Activated CD4-positive, alpha-beta T cell treated with anti-CD3 and anti-CD28 coated beads for 4 hours (primary cell): ENCODE measurements around the gene CRBN.

Experiments used
- DNase-seq, 2 donors: peaks; one replicate each; pipeline ENCODE4 v3.0.0-alpha.2; 2020

The CRBN gene

DNA sequence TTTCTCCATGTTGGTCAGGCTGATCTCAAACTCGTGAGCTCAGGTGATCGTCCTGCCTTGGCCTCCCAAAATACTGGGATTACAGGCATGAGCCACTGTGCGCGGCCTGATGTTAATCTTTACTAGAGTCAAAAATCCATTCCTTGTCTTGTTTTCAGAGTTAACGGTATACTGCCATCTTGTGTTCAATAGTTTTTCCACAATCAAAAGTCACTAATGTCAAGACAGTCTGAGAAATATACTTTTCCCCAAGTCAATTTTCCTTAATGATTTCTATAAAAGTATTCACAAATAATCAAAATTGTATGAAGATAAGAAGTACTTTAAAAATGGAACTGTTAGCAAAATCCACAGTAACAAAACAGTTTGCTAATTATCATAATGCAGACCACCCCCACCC, 8.5 kb downstream of the CRBN start:
- no peak for DNase-seq

DNA sequence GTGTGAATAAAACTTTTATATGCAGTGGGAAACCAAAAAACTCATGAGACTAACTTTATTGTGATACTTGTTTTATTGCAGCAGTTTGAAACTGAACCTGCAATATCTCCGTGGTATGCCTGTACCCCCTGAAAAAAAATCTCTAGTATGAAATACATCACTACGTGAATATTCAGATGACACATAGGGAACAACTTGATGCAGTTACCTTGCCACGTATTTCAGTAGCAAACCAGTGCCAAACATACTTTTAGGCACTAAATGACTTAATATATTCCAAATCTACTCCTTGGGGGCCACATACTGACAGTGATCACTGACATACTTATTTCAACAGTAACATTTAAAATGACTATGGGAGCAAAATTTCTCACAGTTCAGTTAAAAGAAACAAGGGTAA, 13.8 kb downstream of the CRBN start:
- no peak for DNase-seq

GRCh38 chr3:3165241-3165640, 14.2 kb downstream of the CRBN start:
- DNase-seq = no peak

GRCh38 chr3:3160826-3161225, 18.7 kb downstream of the CRBN start:
- DNase-seq = no peak

GRCh38 chr3:3157484-3157883, 22.0 kb downstream of the CRBN start:
- DNase-seq = no peak

GRCh38 chr3:3154879-3155610, 24.4 kb downstream of the CRBN start:
- no peak for DNase-seq

DNA sequence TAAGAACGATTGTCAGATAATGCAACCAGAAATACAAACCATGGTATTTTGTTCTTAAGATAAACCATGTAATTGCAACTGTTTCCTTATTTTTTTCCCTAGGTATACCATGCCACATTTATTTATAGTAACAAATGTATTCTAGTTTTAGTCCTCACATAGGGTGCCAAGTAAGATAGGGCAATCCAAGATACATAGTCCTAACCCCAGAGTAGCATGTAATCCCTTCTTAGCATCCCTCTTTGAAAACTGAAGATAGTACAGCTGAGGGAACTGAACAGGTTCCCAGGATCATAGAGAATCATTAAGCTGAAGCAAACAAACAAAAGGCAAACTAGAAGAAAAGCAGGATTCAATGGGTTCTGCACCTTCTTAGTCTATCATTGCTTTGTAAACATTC, 28.0 kb downstream of the CRBN start:
- DNase-seq = no peak

DNA sequence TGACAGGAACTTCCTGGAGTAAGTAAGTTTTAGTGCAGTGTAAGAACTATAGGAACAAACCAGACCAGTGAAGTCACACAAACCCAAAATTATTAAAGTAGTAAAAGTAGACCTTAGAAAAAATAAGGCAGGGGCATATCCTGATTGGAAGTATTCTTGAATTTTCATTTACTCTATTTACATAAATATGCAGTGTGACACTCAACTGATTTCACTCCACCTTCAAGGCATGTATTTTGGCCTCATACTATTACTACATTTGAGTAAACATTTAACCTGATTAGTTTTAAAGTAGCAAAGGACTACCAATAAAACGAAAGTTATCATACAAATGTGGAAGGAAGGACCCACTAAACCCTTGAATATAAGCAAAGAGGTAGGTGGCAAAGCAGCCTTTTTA, 29.9 kb downstream of the CRBN start:
- DNase-seq = no peak

GRCh38 chr3:3145831-3146230, 33.7 kb downstream of the CRBN start:
- DNase-seq = no peak

DNA sequence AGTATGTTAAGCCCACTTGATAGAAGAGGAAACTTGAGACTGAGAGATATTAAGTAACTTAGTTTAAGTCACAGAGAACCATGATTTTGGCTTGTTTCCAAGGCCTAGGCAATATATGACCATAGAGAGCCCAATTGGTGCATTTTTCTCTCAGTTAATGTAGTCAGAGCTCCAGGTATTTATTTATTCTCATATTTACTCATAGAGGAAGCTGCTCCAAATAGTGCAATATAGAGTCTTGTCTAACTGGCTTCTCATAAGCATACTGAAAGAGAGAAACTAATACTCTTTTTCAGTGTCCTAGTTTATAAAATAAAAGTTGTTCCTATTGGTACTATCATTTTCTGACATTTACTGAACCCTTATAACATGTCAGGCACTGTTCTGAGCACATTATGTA, 37.6 kb downstream of the CRBN start:
- no peak for DNase-seq

DNA sequence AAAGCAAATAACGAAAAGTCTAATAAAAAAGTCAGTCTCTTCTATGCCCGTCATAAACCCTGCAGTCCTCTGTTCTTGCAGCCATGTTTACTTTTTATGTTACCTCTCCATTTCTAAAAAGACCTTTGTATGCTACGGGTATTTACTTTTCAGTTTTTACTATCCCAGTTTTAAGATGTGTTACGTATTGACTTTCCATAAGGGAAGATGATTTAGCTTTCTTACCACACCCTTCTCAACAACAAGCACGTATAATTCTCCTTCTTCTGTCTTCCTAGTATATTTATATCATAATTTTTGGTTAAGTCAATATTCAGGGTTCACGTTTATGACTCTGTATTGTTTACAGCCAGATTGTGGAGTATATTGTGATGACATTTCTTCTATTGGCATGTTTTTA, 42.0 kb downstream of the CRBN start:
- DNase-seq = no peak

- peak in 1 of 2 donors; percentile 5 for DNase-seq
Observed at GRCh38 chr3:3134750-3135448, 44.6 kb downstream of the CRBN start.

GRCh38 chr3:3133500-3133899, 46.0 kb downstream of the CRBN start:
- DNase-seq = no peak

DNA sequence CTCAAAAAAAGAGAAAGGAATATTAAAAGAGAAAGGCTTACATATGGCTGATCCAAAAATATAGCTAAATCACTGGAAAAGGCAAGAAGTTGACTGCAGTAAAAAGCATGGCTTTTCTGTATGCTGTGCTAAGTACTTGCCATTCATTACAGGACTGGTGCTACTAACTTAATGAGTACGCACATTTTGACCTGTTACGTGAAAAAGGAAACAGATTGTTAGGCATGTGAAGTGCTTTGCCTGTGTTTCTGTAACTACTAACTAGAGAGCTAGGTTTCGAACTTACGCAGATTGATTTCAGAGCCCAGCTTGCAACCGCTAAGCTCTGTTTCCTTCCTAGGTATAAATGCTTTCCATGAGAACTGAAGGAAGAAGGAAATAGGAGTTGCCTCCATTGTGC, 49.9 kb downstream of the CRBN start:
- no peak for DNase-seq

DNA sequence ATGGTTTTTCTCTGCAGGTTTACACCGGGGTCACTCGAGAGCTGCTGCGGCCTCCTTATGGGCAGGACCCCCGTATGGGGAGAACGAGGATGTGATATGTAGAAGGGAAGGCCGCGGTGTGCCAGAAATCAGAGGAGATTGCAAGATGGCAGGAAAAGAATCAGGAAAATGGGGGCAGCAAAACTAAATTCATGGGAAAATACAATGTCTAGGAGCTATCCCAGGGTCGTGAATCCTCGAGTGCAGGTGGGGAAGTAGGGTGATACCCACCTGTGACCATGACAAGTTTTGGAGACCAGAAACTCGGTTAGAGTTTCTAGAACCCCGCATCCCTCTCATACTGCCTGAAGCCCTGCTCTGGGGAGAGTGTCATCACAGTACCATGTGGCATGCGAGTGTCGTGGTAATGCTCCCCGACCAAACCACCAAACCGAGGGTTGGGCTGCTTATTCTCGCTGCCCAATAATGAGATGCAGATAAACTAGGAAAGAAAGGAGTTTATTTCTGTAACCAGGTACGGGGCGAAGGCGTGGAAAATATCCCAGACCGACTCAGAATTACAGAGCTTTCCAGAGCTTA, 52.0 kb downstream of the CRBN start:
- peak; percentile 33 to 45 for DNase-seq

DNA sequence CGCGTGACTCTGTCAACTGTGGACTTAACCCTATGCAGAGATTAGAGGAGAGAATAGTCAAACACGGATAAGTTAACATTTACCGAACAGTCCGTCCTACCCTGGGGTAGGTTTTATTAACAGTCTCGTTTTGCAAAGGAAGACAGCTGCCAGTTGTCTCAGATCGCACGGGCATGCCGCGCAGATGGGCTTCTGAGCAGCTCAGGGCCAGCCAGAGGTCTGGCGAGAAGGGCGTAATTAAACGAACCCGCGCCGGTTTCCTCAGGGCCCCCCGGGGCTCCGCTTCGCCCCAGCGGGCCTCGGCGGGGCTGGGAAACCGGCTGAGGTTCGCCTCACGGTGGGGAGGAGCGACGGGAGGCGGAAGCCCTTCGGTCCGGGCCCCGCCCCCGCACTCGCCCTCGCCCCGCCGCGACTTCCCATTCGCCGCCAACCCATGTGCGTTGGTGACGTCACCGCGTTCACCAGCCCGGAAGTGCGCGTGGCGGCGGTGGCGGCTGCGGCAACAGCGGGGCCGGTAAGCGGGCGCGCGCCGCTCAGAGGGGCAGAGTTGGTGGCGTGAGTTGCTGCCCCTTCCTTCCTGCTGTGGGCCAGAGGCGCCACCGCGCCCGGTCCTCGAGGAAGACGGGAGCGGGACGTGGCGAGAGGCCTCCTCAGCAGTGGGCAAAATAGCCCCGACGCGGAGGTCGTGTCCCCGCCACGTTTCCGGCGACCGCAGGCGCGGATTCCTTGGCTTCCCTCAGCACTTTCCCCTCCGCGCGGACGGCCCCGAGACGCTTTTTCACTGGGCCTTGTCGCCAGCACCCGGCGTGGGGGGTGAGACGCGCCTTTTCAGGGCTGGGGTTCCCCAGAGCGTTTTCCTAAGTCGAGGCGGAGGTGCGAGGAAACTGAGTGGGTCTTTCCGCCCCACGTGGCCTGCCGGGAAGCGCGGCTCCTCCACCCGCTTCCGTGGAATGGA, 52.7 kb downstream of the CRBN start, which contains the start of gene TRNT1:
Gene TRNT1 (plus strand): TSS at position 464 of the 955 bp plus-strand sequence. CDS start 2,101 bp downstream, outside the sequence.
- peak; percentile 97 to 98 for DNase-seq

GRCh38 chr3:3125977-3126376, 53.5 kb downstream of the CRBN start:
- DNase-seq = no peak

DNA sequence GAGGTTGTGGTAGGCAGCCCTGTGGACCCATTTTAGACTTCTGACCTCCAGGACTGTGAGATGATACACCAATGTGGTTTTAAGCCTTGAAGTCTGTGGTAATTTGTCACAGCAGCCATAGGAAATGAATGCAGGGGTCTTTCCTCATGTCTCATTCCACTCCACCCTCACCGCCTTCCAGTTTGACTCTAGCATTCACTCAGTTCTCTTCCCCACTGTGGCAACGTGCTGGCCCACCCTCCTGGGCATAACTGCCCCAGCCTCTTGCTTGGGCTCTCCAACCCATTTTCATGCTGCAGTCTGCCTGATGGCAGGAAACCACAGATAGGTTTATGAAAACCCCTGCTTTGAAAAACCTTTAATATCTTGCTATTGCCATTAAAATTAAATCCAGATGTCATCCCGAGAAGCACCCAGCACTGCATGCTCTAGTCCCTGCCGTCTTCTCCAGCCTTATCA, 60.1 kb downstream of the CRBN start:
- DNase-seq = no peak

- DNase-seq = no peak
Observed at GRCh38 chr3:3117651-3118050, 61.8 kb downstream of the CRBN start.

DNA sequence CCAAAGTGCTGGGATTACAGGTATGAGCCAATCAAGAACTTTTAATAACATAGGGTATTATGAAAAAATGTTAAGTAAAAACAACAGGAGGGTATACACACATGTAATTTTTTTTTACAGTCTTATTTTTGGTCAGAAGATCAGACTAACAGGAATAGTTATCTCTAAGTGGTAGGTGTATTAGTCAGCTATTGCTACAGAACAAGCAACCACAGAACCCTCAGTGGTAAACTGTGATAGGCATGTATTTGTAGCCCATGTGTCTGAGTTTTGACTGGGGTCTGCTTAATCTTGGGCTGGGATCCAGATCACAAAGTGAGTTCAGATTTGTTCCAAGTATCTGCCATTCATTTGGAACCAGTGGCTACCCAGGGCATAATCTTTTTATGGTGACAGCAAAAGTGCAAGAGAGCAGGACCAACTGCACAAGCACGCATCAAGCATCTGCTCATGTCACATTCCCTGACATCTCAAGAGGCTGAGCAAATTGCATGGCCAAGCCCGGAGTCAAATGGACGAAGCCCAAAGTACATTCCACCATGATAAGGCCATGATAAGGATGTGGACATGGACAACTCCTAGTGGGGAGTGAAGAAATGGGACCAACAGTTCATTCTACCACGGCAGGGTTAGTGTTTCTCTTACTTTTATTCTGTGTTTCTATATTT, 66.3 kb downstream of the CRBN start:
- no peak for DNase-seq

GRCh38 chr3:3110749-3111361, 68.6 kb downstream of the CRBN start:
- DNase-seq = no peak

- no peak for DNase-seq
Observed at GRCh38 chr3:3110299-3110630, 69.2 kb downstream of the CRBN start, which contains the start of gene IL5RA. TSS of gene IL5RA (minus strand) at chr3:3110374. CDS start at chr3:3104984, 5,390 bp downstream.
